IPS-15b (cell line): ENCODE results near the gene PRPSAP1.

Source experiments
- H3K27me3 ChIP-seq: one replicate; pipeline ENCODE4 v1.6.1; 2013; ENCODE audit warnings: low read length; ENCODE audit not compliant: control insufficient read depth, insufficient read depth
- H3K36me3 ChIP-seq: one replicate; pipeline ENCODE4 v1.6.1; 2013; ENCODE audit warnings: low read length; ENCODE audit not compliant: control insufficient read depth, insufficient read depth
- H3K4me1 ChIP-seq: one replicate; pipeline ENCODE4 v1.6.1; 2013; ENCODE audit warnings: mild to moderate bottlenecking, low read length; ENCODE audit not compliant: control insufficient read depth, insufficient read depth
- H3K4me3 ChIP-seq: one replicate; pipeline ENCODE4 v1.5.1; 2013; ENCODE audit warnings: low read depth, low read length
- H3K9ac ChIP-seq: one replicate; pipeline ENCODE4 v1.6.1; 2013; ENCODE audit warnings: low read depth, mild to moderate bottlenecking, low read length
- H3K9me3 ChIP-seq: one replicate; pipeline ENCODE4 v1.6.1; 2013; ENCODE audit warnings: mild to moderate bottlenecking, low read length; ENCODE audit not compliant: control insufficient read depth, insufficient read depth

The PRPSAP1 gene, protein sequence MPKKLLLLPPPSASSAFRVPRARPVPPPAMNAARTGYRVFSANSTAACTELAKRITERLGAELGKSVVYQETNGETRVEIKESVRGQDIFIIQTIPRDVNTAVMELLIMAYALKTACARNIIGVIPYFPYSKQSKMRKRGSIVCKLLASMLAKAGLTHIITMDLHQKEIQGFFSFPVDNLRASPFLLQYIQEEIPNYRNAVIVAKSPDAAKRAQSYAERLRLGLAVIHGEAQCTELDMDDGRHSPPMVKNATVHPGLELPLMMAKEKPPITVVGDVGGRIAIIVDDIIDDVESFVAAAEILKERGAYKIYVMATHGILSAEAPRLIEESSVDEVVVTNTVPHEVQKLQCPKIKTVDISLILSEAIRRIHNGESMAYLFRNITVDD

DNA sequence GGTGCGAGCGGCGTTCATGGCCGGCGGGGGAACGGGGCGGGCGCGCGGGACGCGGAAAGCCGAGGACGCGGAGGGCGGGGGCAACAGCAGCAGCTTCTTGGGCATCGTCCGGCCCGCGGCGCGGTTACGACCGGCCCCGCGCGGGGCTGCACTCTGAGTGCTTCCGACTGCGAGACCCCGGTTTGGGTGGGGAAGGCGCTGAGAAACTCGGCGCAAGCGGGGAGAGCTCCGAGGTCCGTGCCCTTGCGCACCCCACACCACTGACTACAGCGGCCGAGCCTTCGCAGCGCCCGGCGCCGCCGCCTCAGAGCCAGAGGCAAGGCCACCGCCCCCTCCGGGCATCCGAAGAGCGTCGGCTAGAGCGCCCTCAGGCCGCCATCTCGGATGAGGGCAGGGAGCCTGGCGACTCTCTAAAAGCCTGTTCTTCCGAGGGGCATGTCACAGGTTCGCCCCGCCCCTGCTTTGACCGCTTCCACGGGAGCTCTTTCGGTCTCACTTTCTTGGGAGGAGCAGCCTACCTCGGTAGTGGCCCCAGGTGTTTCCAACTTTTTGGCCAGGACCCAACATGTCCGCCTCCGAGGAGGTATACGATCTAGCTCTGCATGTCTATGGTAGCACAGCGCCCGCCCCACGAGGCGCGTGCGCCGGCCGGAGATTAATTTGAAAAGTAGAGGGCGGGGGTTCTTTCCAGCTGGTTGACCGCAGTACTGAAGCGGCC is at the start of gene PRPSAP1:
Gene PRPSAP1 (minus strand): TSS at position 318 of the 718 bp plus-strand sequence. CDS start 213 bp downstream, at position 105.
- Histone ChIP-seq H3K36me3 (no peaks in the 10 kb centered on the region), H3K9me3 (no peaks in the 10 kb centered on the region), H3K4me1 (no peaks in the 10 kb centered on the region), H3K4me3 (peak within 1 kb of the TSS; percentile 57), H3K9ac (peak within 1 kb of the TSS; percentile 90), H3K27me3 (no peaks in the 10 kb centered on the region)

- Histone ChIP-seq H3K9ac (no peak overlapping the region), H3K4me3 (no peak overlapping the region), H3K4me1 (no peaks in the 10 kb centered on the region), H3K36me3 (peaks cover 60% of the 10 kb centered on the region), H3K9me3 (no peaks in the 10 kb centered on the region), H3K27me3 (no peaks in the 10 kb centered on the region)
Observed at GRCh38 chr17:76402711-76403110, 49.0 kb upstream of the PRPSAP1 start.

DNA sequence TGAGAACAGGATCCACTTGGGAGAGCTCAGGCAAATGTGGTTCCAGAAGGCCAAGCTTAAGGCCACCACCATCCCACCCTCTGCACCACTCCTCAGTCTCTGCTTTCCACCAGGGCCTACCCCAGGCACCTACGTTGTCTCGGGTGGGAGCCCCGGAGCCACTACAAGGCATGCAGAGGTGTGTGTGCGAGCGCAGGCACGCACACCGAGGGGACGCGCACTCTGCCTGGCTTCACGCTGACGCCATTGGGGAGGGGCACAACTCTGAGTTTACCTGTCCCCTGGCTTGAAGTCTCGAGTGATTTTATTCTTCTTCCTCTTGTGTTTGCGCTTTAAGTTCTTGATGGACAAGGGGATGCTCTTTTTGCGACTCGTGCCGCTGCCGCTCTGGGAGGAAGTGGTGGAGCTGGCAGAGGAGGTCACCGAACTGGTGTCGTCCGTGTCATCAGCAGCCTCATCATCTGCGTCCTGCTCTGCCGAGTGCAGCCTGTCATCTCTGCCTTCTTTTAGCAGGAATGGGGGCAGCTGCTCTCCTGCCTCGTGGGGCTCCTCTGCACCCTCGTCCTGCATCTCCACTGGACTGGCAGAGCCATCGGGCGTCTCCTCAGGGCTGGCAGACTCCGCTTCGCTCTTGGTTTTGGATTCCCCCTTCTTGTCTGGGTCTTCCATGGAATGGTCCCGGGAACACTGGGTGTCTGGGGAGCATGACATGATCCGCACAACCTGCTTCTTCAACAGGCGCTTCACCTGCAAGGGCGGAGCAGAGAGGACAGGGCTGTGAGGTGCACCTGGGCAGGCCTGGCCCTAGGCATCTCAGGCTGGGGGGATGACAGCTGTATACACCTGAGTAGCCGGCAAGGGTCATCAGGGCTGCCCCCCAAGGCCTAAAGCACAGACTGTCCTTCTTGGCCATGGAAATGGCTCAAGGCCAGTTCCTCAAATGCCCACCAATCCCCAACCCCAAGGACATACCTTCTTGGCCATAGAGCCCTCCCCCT is 45.8 kb upstream of the PRPSAP1 start:
- H3K9me3 ChIP-seq = no peaks in the 10 kb centered on the region
- H3K36me3 ChIP-seq = peaks cover 75% of the 10 kb centered on the region
- H3K27me3 ChIP-seq = no peaks in the 10 kb centered on the region
- no peak overlapping the region for H3K4me3 ChIP-seq
- no peak overlapping the region for H3K9ac ChIP-seq
- no peaks in the 10 kb centered on the region for H3K4me1 ChIP-seq

DNA sequence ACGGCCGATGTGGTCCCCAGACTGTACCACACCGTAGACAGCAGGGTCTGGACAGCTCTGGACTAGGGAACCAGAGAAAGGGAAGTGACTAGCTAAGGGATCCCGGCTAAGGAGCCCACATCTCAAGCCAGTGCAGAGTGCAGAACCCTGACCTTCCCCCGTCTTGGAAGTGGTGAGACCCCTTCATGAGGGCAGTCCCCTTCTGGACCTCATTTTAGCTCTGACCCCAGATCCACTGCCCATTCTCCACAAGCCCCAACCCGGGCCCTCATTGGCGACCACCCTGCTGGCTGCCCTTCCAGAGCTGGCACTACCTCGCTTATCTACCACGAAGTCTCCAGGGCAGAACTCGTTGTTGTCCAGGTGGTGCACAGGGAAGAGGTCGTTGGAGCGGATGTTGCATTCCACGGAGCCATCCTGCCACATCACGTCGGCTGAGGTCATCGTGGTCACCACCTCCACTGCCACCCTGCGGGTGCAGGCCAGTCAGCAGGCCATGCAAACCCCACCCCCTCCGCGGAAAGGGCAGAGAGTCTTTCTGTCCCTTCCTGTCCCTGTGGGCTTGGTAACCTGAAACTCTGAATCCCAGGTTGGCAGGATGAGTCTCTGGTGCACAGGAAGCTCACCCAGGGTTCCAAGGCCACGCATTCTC is 44.9 kb upstream of the PRPSAP1 start:
- Histone ChIP-seq H3K9me3 (no peaks in the 10 kb centered on the region), H3K4me1 (no peaks in the 10 kb centered on the region), H3K4me3 (no peak overlapping the region), H3K9ac (no peak overlapping the region), H3K27me3 (no peaks in the 10 kb centered on the region), H3K36me3 (peaks cover 80% of the 10 kb centered on the region)

DNA sequence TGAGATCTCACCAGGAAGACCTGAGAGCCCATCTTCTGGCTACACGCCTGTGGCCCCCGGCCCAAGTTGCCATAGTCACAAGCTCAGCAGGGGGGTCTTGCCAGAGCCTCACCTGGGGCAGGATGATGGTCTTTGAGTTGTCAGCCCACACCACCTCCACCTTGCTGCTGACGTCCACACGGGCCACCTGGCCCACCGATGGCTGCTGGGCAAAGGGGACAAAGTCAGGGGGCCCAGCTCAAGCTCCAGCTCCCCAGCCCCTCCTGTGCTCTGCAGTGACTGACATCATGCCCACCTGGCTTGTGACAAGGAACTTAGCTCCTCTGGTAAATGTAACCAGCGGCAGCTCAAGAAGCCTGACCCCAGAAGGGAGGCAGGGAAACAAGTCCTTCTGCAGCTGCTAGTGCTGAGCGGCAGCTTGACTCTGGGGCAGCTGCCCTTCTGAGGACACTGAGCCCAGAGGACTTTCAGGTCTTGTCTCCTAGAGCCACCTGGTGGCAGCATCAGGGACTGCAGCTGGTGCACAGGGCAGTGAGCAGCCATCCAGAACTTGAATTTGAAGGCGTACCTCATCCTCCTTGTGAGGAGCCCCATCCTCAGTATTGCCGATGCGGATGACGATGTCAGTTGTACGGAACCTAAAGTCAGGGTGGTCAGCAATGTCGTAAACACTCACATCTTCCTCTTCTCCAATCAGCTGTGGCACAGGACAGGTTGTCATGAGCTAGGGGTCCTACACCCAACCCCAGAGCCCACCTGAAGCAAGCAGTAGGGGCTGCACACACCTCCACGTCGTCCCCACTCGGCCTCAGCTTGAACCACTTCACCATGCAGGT is 44.2 kb upstream of the PRPSAP1 start:
- Histone ChIP-seq H3K27me3 (no peaks in the 10 kb centered on the region), H3K36me3 (peaks cover 80% of the 10 kb centered on the region), H3K4me3 (no peak overlapping the region), H3K4me1 (no peaks in the 10 kb centered on the region), H3K9me3 (no peaks in the 10 kb centered on the region), H3K9ac (no peak overlapping the region)

DNA sequence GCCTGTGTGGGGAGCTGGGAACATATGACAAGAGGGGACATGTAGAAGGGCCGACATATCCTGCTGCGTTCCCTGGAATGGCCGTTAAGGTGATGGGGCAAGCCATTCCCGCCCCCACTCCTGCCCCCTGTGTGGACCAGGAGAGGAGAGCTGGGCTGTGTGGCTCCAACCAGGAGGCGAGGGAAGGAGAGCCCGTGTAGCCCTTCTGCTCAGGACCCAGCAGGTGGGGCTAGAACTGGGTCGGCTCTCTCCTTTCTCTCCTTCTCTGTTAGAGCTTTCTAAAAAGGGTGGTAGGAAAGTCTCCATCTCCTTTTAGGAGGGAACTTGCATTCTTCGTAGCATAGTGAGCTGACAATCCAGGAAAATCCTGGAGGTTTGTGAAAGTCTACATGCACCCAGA is 43.5 kb upstream of the PRPSAP1 start:
- no peaks in the 10 kb centered on the region for H3K27me3 ChIP-seq
- no peak overlapping the region for H3K9ac ChIP-seq
- peaks cover 74% of the 10 kb centered on the region for H3K36me3 ChIP-seq
- no peaks in the 10 kb centered on the region for H3K4me1 ChIP-seq
- no peaks in the 10 kb centered on the region for H3K9me3 ChIP-seq
- H3K4me3 ChIP-seq = no peak overlapping the region

GRCh38 chr17:76395980-76396379 is 42.3 kb upstream of the PRPSAP1 start:
- Histone ChIP-seq H3K4me3 (no peak overlapping the region), H3K36me3 (peaks cover 75% of the 10 kb centered on the region), H3K9ac (no peak overlapping the region), H3K9me3 (no peaks in the 10 kb centered on the region), H3K27me3 (no peaks in the 10 kb centered on the region), H3K4me1 (no peaks in the 10 kb centered on the region)

DNA sequence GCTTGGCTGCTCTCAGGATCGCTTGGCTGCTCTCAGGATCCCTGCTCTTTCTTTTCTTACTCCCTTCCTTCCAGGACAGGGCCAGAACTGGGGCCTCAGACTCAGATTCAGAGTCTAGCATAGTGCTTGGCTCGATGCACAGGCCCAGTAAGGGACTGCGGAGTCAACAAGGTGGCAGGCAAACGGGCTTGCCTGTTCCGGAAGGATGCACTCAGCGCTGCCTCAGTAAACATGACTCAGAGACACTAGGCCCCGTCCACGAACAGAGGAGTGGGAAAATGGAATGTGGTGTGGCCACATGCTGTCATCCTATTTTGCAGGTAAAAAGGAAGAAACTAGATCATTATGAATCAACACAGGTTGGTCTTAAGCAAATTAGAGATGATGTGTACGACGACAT is 40.5 kb upstream of the PRPSAP1 start:
- no peaks in the 10 kb centered on the region for H3K9me3 ChIP-seq
- H3K9ac ChIP-seq = no peak overlapping the region
- no peaks in the 10 kb centered on the region for H3K27me3 ChIP-seq
- peaks cover 6% of the 10 kb centered on the region for H3K4me1 ChIP-seq
- no peak overlapping the region for H3K4me3 ChIP-seq
- peaks cover 60% of the 10 kb centered on the region for H3K36me3 ChIP-seq

- Histone ChIP-seq H3K4me3 (no peak overlapping the region), H3K4me1 (peaks cover 10% of the 10 kb centered on the region), H3K9me3 (no peaks in the 10 kb centered on the region), H3K9ac (no peak overlapping the region), H3K36me3 (peaks cover 33% of the 10 kb centered on the region), H3K27me3 (no peaks in the 10 kb centered on the region)
Observed at GRCh38 chr17:76391200-76391715, 37.5 kb upstream of the PRPSAP1 start.

GRCh38 chr17:76390003-76390421 is 36.3 kb upstream of the PRPSAP1 start:
- Histone ChIP-seq H3K9me3 (no peaks in the 10 kb centered on the region), H3K36me3 (peaks cover 23% of the 10 kb centered on the region), H3K27me3 (peaks cover 7% of the 10 kb centered on the region), H3K4me1 (peaks cover 10% of the 10 kb centered on the region), H3K4me3 (no peak overlapping the region), H3K9ac (no peak overlapping the region)
